KMS-11 (cell line): ENCODE measurements around the gene ITPR1.

Experiments used
- H2AFZ ChIP-seq: fragments of 200-600 bp; sonication (generic); 2 replicates; pipeline ENCODE4 v1.6.1; 2016; ENCODE audit warnings: antibody characterized with exemption, mixed run types, low read depth
- H3K27ac ChIP-seq: fragments of 200-600 bp; sonication (generic); 2 replicates; pipeline ENCODE4 v1.6.1; 2016; ENCODE audit warnings: mild to moderate bottlenecking, mixed run types
- H3K27me3 ChIP-seq: fragments of 200-600 bp; sonication (generic); 2 replicates; pipeline ENCODE4 v1.6.1; 2017; ENCODE audit warnings: mild to moderate bottlenecking, low read depth, mixed run types, moderate library complexity; ENCODE audit not compliant: insufficient read depth
- H3K36me3 ChIP-seq: fragments of 200-600 bp; sonication (generic); 2 replicates; pipeline ENCODE4 v1.6.1; 2017; ENCODE audit warnings: mild to moderate bottlenecking, mixed run types; ENCODE audit not compliant: insufficient read depth
- H3K4me1 ChIP-seq: fragments of 200-600 bp; sonication (generic); 2 replicates; pipeline ENCODE4 v1.6.1; 2016; ENCODE audit warnings: mild to moderate bottlenecking, low read depth, mixed run types; ENCODE audit not compliant: poor library complexity, severe bottlenecking
- H3K4me2 ChIP-seq: fragments of 200-600 bp; sonication (generic); 2 replicates; pipeline ENCODE4 v1.7.0; 2016; ENCODE audit warnings: mild to moderate bottlenecking, mixed run types
- H3K4me3 ChIP-seq: fragments of 200-600 bp; sonication (generic); IDR thresholded peaks from 2 replicates; pipeline ENCODE4 v1.6.1; 2017; ENCODE audit warnings: low read depth, low read length, mixed read lengths; ENCODE audit not compliant: insufficient read depth
- H3K79me2 ChIP-seq: fragments of 200-600 bp; sonication (generic); 2 replicates; pipeline ENCODE4 v1.6.1; 2016; ENCODE audit warnings: low read depth, mixed run types; ENCODE audit not compliant: insufficient read depth
- H3K9ac ChIP-seq: fragments of 200-600 bp; sonication (generic); 2 replicates; pipeline ENCODE4 v1.6.1; 2016; ENCODE audit warnings: mild to moderate bottlenecking, mixed run types
- H4K20me1 ChIP-seq: fragments of 200-600 bp; sonication (generic); 2 replicates; pipeline ENCODE4 v1.6.1; 2016; ENCODE audit warnings: mild to moderate bottlenecking, mixed run types; ENCODE audit not compliant: insufficient read depth
- CTCF ChIP-seq: fragments of 200-600 bp; sonication (generic); conservative IDR thresholded peaks from 2 replicates; pipeline ENCODE4 v1.6.1; 2017; ENCODE audit warnings: low read depth, mild to moderate bottlenecking, antibody characterized with exemption, low read length, moderate library complexity, mixed read lengths

Gene ITPR1

GRCh38 chr3:4704552-4704951 lies 211.4 kb downstream of the ITPR1 start:
- Histone ChIP-seq H4K20me1 (no peaks in the 10 kb centered on the region), H3K9ac (no peak overlapping the region), H3K4me3 (no peak overlapping the region), H3K4me2 (no peak overlapping the region), H3K36me3 (no peaks in the 10 kb centered on the region), H3K27me3 (no peaks in the 10 kb centered on the region), H3K4me1 (no peaks in the 10 kb centered on the region), H3K79me2 (no peaks in the 10 kb centered on the region), H3K27ac (no peak overlapping the region), H2AFZ (no peak overlapping the region)
- TF ChIP-seq CTCF, result no peak

- Histone ChIP-seq H3K9ac (no peak overlapping the region), H2AFZ (no peak overlapping the region), H4K20me1 (no peaks in the 10 kb centered on the region), H3K27ac (no peak overlapping the region), H3K4me1 (no peaks in the 10 kb centered on the region), H3K27me3 (no peaks in the 10 kb centered on the region), H3K4me3 (no peak overlapping the region), H3K4me2 (no peak overlapping the region), H3K36me3 (no peaks in the 10 kb centered on the region), H3K79me2 (no peaks in the 10 kb centered on the region)
- TF ChIP-seq CTCF, result no peak
Measured at GRCh38 chr3:4707324-4707723, 214.2 kb downstream of the ITPR1 start.

- no peak overlapping the region for H3K4me2 ChIP-seq
- H4K20me1 ChIP-seq, result no peaks in the 10 kb centered on the region
- H3K27ac ChIP-seq, result no peak overlapping the region
- H2AFZ ChIP-seq, result no peak overlapping the region
- no peak for TF ChIP-seq CTCF
- H3K4me1 ChIP-seq, result no peaks in the 10 kb centered on the region
- no peaks in the 10 kb centered on the region for H3K36me3 ChIP-seq
- no peaks in the 10 kb centered on the region for H3K79me2 ChIP-seq
- no peak overlapping the region for H3K9ac ChIP-seq
- H3K27me3 ChIP-seq, result no peaks in the 10 kb centered on the region
- H3K4me3 ChIP-seq, result no peak overlapping the region
Measured at GRCh38 chr3:4708230-4708629, 215.1 kb downstream of the ITPR1 start.

GRCh38 chr3:4709341-4709740 lies 216.2 kb downstream of the ITPR1 start:
- Histone ChIP-seq H3K79me2 (no peaks in the 10 kb centered on the region), H4K20me1 (no peaks in the 10 kb centered on the region), H3K4me1 (no peaks in the 10 kb centered on the region), H2AFZ (no peak overlapping the region), H3K36me3 (no peaks in the 10 kb centered on the region), H3K27ac (no peak overlapping the region), H3K9ac (no peak overlapping the region), H3K27me3 (no peaks in the 10 kb centered on the region), H3K4me3 (no peak overlapping the region), H3K4me2 (no peak overlapping the region)
- TF ChIP-seq CTCF, result no peak

GRCh38 chr3:4710191-4710590 lies 217.0 kb downstream of the ITPR1 start:
- Histone ChIP-seq H3K4me1 (no peaks in the 10 kb centered on the region), H3K27ac (no peak overlapping the region), H3K9ac (no peak overlapping the region), H3K27me3 (no peaks in the 10 kb centered on the region), H3K36me3 (no peaks in the 10 kb centered on the region), H4K20me1 (no peaks in the 10 kb centered on the region), H3K79me2 (no peaks in the 10 kb centered on the region), H3K4me2 (no peak overlapping the region), H3K4me3 (no peak overlapping the region), H2AFZ (no peak overlapping the region)
- TF ChIP-seq CTCF, result no peak
